Measurements from ENCODE around the gene ZFP69B.

GRCh38 chr1:40407453-40407852 is 42.8 kb upstream of the ZFP69B start:
- TF ChIP-seq, protein P1, sequence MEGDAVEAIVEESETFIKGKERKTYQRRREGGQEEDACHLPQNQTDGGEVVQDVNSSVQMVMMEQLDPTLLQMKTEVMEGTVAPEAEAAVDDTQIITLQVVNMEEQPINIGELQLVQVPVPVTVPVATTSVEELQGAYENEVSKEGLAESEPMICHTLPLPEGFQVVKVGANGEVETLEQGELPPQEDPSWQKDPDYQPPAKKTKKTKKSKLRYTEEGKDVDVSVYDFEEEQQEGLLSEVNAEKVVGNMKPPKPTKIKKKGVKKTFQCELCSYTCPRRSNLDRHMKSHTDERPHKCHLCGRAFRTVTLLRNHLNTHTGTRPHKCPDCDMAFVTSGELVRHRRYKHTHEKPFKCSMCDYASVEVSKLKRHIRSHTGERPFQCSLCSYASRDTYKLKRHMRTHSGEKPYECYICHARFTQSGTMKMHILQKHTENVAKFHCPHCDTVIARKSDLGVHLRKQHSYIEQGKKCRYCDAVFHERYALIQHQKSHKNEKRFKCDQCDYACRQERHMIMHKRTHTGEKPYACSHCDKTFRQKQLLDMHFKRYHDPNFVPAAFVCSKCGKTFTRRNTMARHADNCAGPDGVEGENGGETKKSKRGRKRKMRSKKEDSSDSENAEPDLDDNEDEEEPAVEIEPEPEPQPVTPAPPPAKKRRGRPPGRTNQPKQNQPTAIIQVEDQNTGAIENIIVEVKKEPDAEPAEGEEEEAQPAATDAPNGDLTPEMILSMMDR (conservative IDR thresholded peaks at IDR 0.05; ENCODE audit: low read depth in 2 of 2) = no peak
- TF ChIP-seq EZH2 (IDR thresholded peaks at IDR 0.05; ENCODE audit: low read depth, unreplicated experiment) = no peak

Measured in GM23338 (cell line).